Effector CD8-positive, alpha-beta T cell (primary cell): ENCODE results near the gene ZFYVE27.
"Not testable (repeated sequence)": the region's sequence is repeated elsewhere in the genome, so short reads cannot be mapped to it uniquely, and the experiment has no call there.

Experiments used
- DNase-seq: peaks from one replicate; lab custom pipeline; 2025; lab: John Stamatoyannopoulos, UW
- total RNA-seq, 4 experiments: gene quantifications; one replicate each; lab custom pipeline; 2026; lab: John Stamatoyannopoulos, UW

The ZFYVE27 gene
- total RNA-seq = 69.5 to 94.2 (median 76.3) reads per million in 4 experiments

GRCh38 chr10:97736902-97737769 lies at the start of gene ZFYVE27:
Gene ZFYVE27, plus strand, starts transcription at chr10:97737128. Its CDS starts 1,350 bp downstream, at chr10:97738478.
- DNase-seq = peak; percentile 90

- no peak for DNase-seq
Observed at GRCh38 chr10:97687785-97688781, 48.8 kb upstream of the ZFYVE27 start.

- DNase-seq = no peak
Observed at GRCh38 chr10:97689559-97690020, 47.3 kb upstream of the ZFYVE27 start.

- DNase-seq = no peak
Observed at GRCh38 chr10:97690133-97690532, 46.8 kb upstream of the ZFYVE27 start.

GRCh38 chr10:97698072-97698655 lies 38.8 kb upstream of the ZFYVE27 start:
- DNase-seq = not testable (repeated sequence)

GRCh38 chr10:97701438-97702069 lies 35.4 kb upstream of the ZFYVE27 start:
- peak; percentile 2 for DNase-seq

GRCh38 chr10:97703398-97704067 lies 33.4 kb upstream of the ZFYVE27 start:
- DNase-seq = no peak

- DNase-seq = no peak
Observed at GRCh38 chr10:97704341-97704740, 32.6 kb upstream of the ZFYVE27 start.

GRCh38 chr10:97705006-97705670 lies 31.8 kb upstream of the ZFYVE27 start:
- no peak for DNase-seq

GRCh38 chr10:97707134-97707861 lies 29.6 kb upstream of the ZFYVE27 start:
- DNase-seq = no peak

GRCh38 chr10:97708167-97708566 lies 28.8 kb upstream of the ZFYVE27 start:
- no peak for DNase-seq

GRCh38 chr10:97708976-97709946 lies 27.7 kb upstream of the ZFYVE27 start:
- peak; percentile 4 for DNase-seq

GRCh38 chr10:97711640-97712572 lies 25.0 kb upstream of the ZFYVE27 start:
- no peak for DNase-seq

GRCh38 chr10:97713339-97713825 lies 23.5 kb upstream of the ZFYVE27 start, which contains the start of gene MARVELD1:
Gene MARVELD1, plus strand, starts transcription at chr10:97713730. Its CDS starts 147 bp downstream, at chr10:97713877.
- DNase-seq = no peak

- DNase-seq = peak; percentile 12
Observed at GRCh38 chr10:97713826-97714400, 23.0 kb upstream of the ZFYVE27 start.
